AG20443 (cell line): ENCODE results near the gene ZNF555.
"Not testable (repeated sequence)": the region's sequence is repeated elsewhere in the genome, so short reads cannot be mapped to it uniquely, and the experiment has no call there.

Experiments used
- DNase-seq: peaks from one replicate; pipeline ENCODE4 v3.0.0; 2012; ENCODE audit warnings: low spot score, mixed read lengths

The ZNF555 gene

DNA sequence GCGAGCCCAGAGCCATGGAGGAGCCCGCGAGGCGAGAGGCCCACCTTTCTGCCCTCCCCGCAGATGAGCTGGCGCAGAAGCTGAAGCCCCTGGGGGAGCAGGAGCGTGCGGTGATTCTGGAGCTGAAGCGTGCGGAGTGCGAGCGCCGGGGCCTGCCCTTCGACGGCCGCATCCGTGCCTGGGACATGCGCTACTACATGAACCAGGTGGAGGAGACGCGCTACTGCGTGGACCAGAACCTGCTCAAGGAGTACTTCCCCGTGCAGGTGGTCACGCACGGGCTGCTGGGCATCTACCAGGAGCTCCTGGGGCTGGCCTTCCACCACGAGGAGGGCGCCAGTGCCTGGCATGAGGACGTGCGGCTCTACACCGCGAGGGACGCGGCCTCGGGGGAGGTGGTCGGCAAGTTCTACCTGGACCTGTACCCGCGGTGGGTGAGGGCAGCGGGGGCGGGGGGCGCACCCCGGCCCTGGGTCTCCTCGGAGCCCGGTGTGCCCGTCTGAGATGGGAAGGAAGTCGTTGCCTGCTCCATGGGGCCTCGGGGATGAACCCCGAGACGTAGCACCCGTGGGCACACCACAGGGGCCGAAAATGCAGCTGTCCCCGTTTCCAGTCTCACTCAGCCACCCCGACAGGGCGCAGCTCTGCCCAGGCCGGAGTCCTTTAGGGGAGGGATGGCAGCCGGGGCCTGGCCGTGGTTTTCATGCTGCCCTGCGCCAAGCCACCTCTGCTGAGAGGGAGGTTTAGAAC is 33.7 kb upstream of the ZNF555 start:
- no peak for DNase-seq

GRCh38 chr19:2808129-2808941 is 32.9 kb upstream of the ZNF555 start:
- DNase-seq = no peak

GRCh38 chr19:2809387-2810140 is 31.7 kb upstream of the ZNF555 start:
- no peak for DNase-seq

GRCh38 chr19:2810141-2811091 is 30.9 kb upstream of the ZNF555 start:
- DNase-seq = no peak

DNA sequence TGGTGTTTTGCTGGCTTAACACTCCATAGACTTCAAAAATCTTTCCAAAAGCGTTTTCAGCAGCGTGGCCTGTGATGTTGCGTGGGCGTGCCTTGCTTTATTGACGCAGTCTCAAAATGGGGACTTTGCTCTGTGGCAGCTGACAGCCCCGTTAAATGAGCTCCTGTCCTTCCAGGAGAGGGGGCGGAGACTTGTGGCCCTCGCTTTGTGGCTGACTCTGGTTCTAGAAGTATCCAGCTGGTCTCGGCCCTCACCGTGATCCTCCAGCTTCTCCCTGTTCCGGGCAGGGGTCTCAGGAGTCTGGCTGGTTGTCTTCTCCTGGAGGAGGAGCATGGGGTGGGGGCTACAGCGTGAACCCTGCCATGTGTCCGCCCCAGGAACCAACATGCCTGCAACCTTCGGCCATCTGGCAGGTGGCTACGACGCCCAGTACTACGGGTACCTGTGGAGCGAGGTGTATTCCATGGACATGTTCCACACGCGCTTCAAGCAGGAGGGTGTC is 30.0 kb upstream of the ZNF555 start:
- DNase-seq = no peak

DNA sequence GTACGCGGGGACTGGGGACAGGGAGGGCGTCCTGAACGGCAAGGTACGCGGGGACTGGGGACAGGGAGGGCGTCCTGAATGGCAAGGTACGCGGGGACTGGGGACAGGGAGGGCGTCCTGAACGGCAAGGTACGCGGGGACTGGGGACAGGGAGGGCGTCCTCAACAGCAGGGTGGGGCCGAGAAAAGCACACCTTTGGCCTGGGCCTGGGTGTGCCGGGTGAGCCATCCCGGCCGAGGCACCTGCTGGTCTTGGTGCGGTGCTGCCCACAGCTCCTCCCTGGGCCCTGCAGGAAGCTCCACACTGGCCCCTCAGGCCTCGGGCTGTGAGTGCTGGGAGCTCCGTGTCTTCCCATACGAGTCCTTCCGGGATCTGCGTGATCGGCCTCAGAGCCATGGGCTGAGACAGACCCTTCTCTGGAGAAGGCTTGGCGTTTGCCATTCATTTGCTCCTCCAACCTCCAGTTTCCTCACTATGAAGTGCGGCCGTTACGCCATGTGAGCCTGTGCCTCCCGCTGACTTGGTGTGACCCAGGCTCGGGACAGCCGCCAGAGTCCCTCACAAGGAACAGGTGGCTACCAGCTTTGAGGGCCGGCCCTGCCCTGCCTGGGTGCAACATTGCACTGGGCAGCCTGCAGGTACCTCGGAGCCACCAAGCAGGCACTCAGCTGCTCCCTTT is 29.4 kb upstream of the ZNF555 start:
- DNase-seq = no peak

GRCh38 chr19:2812414-2813234 is 28.7 kb upstream of the ZNF555 start:
- DNase-seq = no peak

GRCh38 chr19:2813235-2814160 is 27.8 kb upstream of the ZNF555 start:
- no peak for DNase-seq

- DNase-seq = no peak
Measured at GRCh38 chr19:2814426-2814825, 26.8 kb upstream of the ZNF555 start.

- no peak for DNase-seq
Measured at GRCh38 chr19:2815191-2815614, 26.1 kb upstream of the ZNF555 start.

DNA sequence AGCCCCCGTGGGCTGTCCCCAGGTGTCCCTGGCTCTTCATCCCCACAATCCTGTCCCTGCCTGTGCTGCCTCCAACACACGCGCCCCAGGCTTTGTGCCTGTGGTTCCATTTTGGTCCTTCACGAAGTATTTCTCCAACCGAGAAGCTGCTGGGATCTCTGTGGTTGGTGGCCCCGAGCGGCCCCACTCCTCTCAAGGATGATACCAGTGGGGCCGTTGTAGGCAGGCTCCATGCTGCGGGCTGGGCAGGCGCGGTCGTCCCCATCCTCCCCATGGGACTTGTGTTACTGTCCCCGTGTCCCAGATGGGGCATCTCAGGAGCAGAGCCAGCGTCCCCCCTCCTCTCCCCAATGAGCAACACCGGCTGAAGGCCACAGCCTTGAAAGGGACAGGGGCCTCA is 25.4 kb upstream of the ZNF555 start:
- no peak for DNase-seq

DNA sequence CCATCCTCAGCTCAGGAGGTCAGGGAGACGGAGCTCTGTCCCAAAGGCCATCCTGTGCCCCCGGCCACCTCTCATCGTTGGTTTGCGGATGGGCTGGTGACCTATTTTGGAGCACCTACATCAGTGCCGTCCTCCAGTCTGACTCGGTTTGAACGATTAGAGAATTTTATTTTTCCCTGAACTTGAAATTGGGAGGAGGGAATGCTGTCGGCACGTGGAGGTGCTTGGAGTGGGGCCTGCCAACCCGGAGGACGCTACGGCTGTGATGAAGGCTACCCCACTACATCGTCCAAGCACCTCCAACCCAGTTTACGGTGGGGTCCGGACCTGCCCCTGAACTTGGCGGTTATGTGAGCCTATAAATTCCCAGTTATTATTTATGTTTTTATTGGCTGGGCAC is 24.6 kb upstream of the ZNF555 start:
- DNase-seq = no peak

DNA sequence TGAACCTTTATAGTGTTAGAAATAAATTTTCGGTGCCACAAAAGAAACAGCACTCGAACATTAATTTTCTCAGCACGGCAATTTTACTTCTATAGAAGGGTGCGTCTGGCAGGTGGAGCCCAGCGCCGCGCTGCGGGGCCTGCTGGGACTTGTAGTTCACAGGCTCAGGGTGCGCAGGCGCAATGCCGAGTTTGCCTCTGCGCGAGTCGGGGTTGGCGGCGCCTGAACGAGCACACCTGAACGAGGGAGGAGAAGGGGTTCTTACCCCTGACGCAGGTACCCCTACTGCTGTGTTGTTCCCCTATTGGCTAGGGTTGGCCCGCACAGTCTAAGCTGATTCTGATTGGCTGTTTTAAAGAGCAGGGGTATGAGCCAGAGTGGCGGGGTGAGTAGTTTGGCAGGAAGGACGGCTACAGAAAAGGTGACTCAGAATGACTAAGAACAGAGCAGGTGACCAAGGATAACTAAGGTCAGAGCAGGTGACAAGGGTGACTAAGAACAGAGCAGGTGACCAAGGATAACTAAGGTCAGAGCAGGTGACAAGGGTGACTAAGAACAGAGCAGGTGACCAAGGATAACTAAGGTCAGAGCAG is 23.9 kb upstream of the ZNF555 start:
- not testable (repeated sequence) for DNase-seq

DNA sequence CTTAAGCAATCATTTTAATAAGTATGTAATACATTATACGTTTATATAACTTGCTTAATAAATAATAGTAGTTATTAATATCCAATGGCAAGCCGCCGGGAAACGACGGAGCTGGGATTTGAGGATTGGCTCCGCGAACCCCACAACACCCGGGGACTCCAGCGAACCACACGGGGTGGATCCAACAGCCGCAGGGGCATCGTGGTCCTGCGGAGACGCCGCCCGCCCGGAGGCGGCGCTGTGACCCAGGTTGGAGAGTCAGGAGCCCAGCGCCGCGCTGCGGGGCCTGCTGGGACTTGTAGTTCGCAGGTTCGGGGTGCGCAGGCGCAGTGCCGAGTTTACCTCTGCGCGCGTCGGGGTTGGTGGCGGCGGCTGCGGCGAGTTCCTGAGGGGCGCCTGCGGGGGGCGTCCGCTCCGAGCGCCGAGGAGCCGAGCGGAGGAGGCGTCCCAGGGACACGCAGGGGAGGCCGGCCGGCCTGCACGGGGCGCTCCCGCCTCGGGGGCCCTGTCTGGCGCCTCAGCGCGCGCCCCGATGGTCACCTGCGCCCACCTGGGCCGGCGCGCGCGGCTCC is 21.6 kb upstream of the ZNF555 start, which contains the start of gene ZNF554:
ZNF554 (plus strand) TSS at position 329 of the 572 bp plus-strand sequence; CDS start at position 533, 204 bp downstream.
- DNase-seq = peak; percentile 97

- DNase-seq = peak; percentile 31
Measured at GRCh38 chr19:2820112-2820702, 21.1 kb upstream of the ZNF555 start.

DNA sequence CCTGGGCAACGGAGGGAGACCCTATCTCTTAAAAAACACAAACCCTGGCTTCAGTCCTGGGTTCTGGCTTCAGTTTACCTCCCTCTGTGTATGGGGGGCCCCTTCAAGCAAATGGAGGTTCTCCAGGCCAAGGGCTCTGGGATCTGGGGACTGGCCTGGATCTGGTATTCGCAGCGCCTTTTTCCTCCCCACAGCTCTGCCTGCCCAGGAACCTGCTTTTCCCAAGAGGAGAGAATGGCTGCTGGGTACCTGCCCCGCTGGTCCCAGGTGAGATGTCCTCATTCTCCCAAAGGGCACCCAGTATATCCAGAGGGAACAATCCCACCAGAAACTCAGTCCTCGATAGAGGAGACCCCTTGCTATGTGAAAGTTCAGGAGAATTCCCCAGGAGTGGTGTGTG is 18.4 kb upstream of the ZNF555 start:
- DNase-seq = no peak

GRCh38 chr19:2823646-2824045 is 17.6 kb upstream of the ZNF555 start:
- no peak for DNase-seq
